SK-N-MC (cell line): ENCODE results near the gene NOS2.

ENCODE experiments used
- EZH2 ChIP-seq: fragments of 200-600 bp; sonication (generic); IDR thresholded peaks from one replicate; pipeline ENCODE4 v1.6.1; 2017; ENCODE audit warnings: antibody characterized with exemption
- POLR2AphosphoS5 ChIP-seq: IDR thresholded peaks from 2 replicates; pipeline ENCODE4 v1.6.1; 2012; ENCODE audit warnings: mild to moderate bottlenecking, low read depth, low read length, borderline replicate concordance

DNA sequence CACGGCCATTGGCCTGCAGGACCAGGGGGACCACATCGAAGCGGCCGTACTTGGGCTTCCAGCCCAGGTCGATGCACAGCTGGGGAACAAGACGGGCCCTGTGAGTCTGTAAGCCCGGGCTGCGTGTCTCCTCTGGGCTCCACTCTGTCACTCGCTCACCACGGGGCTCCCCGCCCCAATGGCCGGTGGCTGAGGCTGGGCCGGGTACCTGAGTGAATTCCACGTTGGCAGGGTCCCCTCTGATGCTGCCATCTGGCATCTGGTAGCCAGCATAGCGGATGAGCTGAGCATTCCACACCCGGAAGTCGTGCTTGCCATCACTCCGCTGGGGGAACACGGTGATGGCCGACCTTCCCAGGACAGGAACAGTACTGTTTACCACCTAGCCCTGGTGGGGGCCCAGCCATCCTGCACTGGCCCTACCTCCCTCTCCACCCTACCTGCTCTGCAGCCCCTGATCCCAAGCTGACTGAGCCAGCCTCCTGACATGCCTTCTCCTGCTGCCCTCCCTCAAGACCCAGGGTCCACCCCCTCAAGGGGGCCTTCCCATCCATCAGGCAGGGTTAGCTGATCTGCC is 19.4 kb downstream of the NOS2 start:
- no peak for TF ChIP-seq POLR2AphosphoS5
- no peak for TF ChIP-seq EZH2
